T-helper 9 cell (primary cell): ENCODE data around the gene VEPH1.
"Not testable (repeated sequence)": the region's sequence is repeated elsewhere in the genome, so short reads cannot be mapped to it uniquely, and the experiment has no call there.

ENCODE experiments used
- DNase-seq: peaks from one replicate; pipeline ENCODE4 v3.0.0-alpha.2; 2020

The VEPH1 gene

GRCh38 chr3:157381606-157382005 is 121.6 kb downstream of the VEPH1 start:
- DNase-seq, result no peak

- no peak for DNase-seq
These were observed 123.6 kb downstream of the VEPH1 start for GRCh38 chr3:157379525-157380140.

- DNase-seq, result no peak
These were observed 126.5 kb downstream of the VEPH1 start for GRCh38 chr3:157376603-157377300.

GRCh38 chr3:157375342-157375986 is 127.8 kb downstream of the VEPH1 start:
- no peak for DNase-seq

- no peak for DNase-seq
These were observed 128.3 kb downstream of the VEPH1 start for GRCh38 chr3:157374933-157375332.

GRCh38 chr3:157373783-157374182 is 129.4 kb downstream of the VEPH1 start:
- DNase-seq, result no peak

GRCh38 chr3:157370867-157371266 is 132.3 kb downstream of the VEPH1 start:
- no peak for DNase-seq

GRCh38 chr3:157369727-157370421 is 133.3 kb downstream of the VEPH1 start:
- DNase-seq, result no peak

GRCh38 chr3:157368171-157368570 is 135.0 kb downstream of the VEPH1 start:
- no peak for DNase-seq

- no peak for DNase-seq
These were observed 139.8 kb downstream of the VEPH1 start for GRCh38 chr3:157363393-157363792.

GRCh38 chr3:157362348-157362747 is 140.9 kb downstream of the VEPH1 start:
- no peak for DNase-seq

- DNase-seq, result no peak
These were observed 143.2 kb downstream of the VEPH1 start for GRCh38 chr3:157360044-157360443.

- DNase-seq, result no peak
These were observed 146.7 kb downstream of the VEPH1 start for GRCh38 chr3:157356541-157356940.

GRCh38 chr3:157355276-157355675 is 147.9 kb downstream of the VEPH1 start:
- no peak for DNase-seq

- no peak for DNase-seq
These were observed 148.5 kb downstream of the VEPH1 start for GRCh38 chr3:157354722-157355121.

- no peak for DNase-seq
These were observed 149.0 kb downstream of the VEPH1 start for GRCh38 chr3:157354254-157354653.

GRCh38 chr3:157353652-157354051 is 149.6 kb downstream of the VEPH1 start:
- no peak for DNase-seq

GRCh38 chr3:157351981-157352380 is 151.2 kb downstream of the VEPH1 start:
- no peak for DNase-seq

- DNase-seq, result not testable (repeated sequence)
These were observed 152.6 kb downstream of the VEPH1 start for GRCh38 chr3:157350651-157351050.

GRCh38 chr3:157348304-157349075 is 154.7 kb downstream of the VEPH1 start:
- not testable (repeated sequence) for DNase-seq

GRCh38 chr3:157347577-157348303 is 155.5 kb downstream of the VEPH1 start:
- no peak for DNase-seq
